Jurkat, Clone E6-1 (cell line): ENCODE measurements around the gene ZDHHC18.
"Not testable (repeated sequence)": the region's sequence is repeated elsewhere in the genome, so short reads cannot be mapped to it uniquely, and the experiment has no call there.

Experiments
- DNase-seq: peaks from one replicate; pipeline ENCODE4 v3.0.0-alpha.2; 2011; ENCODE audit warnings: low read depth, low spot score
- H3K4me3 ChIP-seq: 2 replicates; pipeline ENCODE4 v1.5.1; 2011; ENCODE audit warnings: mild to moderate bottlenecking, low read length, control low read depth, moderate library complexity

Gene ZDHHC18

DNA sequence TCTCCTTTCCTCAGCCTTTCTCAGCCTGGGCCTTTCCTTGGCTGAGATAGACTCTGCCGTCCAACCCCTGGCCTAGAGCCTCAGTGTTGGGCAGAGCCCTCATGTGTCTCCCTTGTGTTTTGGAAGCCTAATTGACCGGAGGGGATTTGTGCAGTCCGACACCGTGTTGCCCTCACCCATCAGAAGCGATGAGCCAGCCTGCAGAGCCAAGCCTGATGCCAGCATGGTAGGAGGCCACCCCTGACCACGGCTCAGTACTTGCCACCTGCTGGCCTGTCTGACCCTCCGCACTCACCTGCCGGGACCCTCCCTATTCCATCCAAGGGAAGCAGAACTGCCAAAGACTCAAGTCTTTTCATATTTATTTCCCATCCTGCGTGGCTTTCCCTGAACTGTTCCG is 27.1 kb downstream of the ZDHHC18 start:
- no peak for DNase-seq
- no peak overlapping the region for H3K4me3 ChIP-seq

DNA sequence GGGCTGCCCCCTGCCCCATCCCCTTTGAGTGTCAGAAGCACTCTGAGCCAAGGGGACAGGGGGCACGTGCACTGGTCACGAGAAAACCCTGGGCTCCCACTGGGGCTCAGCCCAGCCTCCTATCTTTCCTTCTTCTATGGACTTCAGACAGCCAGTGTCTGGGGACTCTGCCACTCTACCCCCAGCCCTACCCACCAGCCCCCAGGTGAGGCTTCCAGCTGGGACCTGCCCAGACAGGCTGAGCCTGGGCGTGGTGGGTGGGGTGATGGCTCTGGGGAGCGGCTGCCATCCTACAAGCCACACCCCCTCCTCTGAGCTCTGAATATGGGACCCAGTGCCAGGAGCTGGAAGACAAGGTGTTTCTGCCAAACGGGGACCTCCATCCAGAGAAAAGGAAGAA is 28.4 kb downstream of the ZDHHC18 start:
- no peak overlapping the region for H3K4me3 ChIP-seq
- DNase-seq: no peak

DNA sequence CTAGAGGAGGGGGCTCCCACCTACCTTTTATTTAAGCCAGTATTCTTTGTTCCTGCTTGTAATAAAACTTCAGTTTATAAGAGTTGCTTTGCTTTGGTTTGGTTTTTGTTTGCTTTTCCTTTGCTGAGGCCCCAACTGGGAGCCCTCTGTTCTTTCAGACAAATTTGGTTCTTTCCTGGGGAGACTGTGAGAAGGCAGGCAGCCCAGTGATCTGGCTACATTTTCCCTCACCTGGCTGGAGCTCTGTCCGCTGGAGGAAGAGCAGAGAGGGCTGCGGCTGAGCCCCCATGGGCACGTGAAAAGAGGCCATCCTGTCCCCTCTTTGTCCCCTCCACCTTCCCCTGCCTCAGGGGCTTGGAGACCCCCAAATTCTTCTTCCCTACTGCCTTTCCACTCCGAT is 29.1 kb downstream of the ZDHHC18 start:
- no peak overlapping the region for H3K4me3 ChIP-seq
- DNase-seq: no peak

DNA sequence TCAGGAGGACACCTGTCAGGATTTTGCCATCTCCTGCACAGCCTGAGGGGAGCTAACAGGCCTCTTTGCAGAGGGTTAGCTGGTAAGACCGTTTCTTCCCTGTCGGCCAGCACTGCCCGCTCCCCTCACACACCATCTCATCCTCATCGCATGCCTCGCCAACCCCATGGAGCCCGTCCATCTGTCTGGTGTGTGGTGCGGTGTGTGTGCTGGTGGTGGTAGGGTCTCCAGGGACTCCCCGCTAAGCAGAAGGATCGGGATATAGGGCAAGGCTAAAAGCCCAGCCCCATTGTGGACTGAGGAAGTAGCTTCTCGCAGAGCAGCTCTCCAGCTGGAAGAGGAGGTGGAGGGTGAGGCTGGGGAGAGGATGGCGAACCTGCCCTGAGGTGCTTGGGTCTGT is 29.7 kb downstream of the ZDHHC18 start:
- no peak for DNase-seq
- no peak overlapping the region for H3K4me3 ChIP-seq

DNA sequence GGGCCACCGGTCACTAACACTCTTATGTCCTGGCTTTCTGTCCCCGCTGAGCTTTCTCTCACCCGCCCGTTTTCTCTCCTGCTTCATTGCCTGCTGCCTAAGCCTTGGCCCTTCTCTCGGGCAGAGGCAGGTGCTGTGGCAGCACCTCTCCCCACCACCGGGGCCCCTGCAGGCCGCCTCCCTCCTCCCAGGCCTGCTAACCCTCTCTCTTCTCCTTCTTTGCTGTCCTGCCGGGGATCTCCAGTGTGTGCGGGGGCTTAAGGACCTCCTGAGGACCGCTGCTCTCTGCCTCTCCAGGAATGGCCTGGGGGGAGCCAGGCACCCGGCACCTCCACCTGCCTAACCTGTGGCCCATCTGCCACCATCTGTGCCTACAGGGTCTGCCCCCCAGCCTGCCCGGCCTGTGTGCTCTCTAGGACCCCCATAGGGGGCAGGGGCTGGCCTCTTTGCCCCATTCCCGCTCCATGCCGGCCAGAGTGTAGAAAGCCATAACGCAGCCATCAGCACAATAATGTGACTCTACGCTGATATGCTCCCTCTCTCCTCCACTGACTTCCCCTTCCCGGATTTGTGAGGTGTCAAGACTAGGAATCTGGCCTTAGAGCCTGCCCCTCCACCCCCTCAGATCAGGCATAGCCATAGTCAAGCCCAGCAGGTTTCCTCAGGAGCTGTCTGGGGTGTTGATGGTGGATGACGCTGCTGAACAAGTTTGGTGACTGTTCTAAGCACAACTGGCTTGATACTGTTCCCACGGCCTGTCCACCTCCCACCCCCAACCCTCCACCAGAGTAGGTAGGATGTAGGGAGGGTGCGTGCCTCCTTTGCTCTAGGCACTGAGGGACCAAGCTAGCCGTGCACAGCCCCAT is 30.3 kb downstream of the ZDHHC18 start:
- H3K4me3 ChIP-seq: no peak overlapping the region
- DNase-seq: no peak

DNA sequence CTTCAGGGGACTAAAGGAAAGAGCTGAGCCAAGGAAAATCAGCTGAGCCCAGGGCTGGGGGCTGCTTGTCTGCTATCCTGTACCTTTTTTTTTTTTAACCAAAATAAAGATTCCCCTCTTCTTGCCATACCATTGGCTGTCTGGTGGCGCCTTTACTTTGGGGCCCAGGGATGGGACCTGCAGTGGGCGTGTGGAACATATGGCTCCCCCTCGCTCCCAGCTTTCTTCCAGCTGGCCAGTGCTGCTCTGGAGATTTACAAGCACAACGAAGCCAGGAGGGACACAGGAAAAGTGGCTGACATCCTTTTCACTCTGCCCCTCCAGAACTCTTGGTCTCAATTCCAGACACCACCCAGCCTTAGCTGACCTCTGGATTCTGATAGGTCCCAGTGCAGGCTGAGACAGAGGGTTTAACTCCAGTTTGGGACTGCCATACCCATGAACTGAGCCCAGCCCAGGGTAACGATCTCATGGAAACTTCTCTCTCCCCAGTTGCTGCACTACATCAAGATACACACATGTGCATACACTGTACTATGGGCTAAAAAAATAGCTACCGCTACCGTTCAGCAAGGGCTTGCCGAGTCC is 31.1 kb downstream of the ZDHHC18 start:
- DNase-seq: no peak
- H3K4me3 ChIP-seq: no peak overlapping the region

DNA sequence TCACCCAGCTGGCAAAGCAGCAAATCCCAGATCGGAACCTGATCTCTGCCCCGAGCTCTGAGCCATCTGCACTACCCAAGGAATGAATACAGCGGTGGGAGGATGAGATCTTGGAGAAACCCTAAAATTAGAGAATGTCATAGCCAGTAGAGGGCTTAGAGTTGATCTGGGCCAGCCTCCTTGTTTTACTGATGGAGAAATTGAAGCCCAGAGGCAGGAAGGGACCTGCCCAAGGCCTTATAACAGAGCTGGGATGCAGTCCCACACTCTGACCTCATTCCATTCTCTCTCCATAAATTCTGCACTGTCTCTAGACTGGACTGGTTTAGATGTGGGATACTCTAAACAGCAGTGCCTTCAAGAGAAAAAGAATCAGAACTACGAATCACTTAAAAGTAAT is 31.7 kb downstream of the ZDHHC18 start:
- H3K4me3 ChIP-seq: no peak overlapping the region
- DNase-seq: no peak

DNA sequence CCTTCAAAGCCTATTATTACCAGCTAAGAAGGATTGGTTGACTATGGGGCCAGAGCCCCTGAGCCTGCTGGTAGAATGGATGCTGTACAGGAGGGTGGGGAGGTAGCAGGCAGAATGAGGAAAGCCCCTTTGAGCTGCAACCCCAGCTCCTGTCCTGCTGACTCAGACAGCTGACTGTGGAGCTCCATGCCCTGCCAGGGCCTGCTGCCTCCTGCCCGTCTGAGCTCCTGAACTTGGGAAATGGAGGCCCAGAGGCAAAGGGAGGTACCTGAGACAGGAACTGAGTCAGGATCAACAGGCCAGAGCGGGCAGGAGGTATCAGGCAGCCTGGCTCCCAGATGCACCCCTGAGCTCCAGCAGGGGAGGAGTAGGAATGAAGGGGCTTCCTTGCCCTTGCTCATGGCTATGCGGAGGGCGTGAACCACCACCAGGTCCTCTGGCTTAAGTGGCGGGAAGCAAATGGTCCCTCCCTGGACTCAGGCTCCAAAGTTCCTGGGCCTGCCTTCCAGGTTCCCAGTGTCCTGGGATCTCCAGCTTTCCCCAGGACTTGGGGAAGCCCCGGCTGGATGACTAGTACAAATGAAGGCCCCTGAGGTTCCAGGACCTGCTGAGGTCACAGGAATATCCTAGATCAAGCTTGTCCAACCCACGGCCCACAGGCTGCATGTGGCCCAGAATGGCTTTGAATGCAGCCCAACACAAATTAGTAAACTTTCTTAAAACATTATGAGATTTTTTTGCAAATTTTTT is 32.6 kb downstream of the ZDHHC18 start:
- DNase-seq: no peak
- H3K4me3 ChIP-seq: no peak overlapping the region

DNA sequence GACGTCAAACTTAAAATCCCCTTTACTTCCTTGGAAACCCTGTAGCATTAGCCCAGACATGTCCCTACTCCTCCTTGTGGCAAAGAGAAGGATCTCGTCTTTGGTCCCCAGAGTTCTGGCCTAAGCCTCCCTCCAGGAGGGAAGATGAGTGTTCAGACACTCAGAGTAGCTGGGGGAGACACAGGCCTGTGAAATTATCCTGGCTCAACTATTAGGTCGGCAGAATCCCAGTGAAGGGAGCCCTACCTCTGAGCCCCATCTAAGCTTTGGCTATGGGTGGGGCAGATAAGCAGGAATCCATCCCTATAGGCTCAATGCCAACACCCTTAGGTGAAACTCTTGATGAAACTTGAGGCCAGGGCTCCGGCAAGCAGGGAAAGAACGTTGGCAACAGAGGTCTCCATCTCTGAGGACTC is 34.8 kb downstream of the ZDHHC18 start:
- no peak overlapping the region for H3K4me3 ChIP-seq
- no peak for DNase-seq

DNA sequence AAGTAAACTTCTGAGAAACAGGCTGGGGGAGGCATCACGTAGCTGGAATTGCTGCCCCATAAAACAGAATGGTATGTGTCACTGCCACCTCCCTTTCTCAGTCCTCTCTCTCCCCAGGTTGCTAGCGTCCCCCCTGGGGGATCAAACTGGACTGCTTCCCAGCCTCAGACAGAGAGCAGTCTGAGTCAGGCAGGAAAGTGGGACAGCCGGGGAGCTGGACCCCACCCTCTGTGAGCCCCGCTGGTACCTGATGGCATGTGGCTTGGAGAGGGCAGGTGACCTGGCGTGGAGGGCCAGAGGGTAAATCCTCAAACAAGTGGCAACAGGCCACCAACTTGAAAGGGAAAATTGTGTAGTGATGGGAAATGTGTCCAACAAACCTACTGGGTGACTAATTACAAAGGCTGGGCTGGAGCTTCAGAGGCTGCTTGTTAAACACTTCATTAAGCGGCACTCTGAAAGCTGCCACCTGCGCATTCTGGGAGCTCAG is 35.4 kb downstream of the ZDHHC18 start:
- no peak for DNase-seq
- no peak overlapping the region for H3K4me3 ChIP-seq

DNA sequence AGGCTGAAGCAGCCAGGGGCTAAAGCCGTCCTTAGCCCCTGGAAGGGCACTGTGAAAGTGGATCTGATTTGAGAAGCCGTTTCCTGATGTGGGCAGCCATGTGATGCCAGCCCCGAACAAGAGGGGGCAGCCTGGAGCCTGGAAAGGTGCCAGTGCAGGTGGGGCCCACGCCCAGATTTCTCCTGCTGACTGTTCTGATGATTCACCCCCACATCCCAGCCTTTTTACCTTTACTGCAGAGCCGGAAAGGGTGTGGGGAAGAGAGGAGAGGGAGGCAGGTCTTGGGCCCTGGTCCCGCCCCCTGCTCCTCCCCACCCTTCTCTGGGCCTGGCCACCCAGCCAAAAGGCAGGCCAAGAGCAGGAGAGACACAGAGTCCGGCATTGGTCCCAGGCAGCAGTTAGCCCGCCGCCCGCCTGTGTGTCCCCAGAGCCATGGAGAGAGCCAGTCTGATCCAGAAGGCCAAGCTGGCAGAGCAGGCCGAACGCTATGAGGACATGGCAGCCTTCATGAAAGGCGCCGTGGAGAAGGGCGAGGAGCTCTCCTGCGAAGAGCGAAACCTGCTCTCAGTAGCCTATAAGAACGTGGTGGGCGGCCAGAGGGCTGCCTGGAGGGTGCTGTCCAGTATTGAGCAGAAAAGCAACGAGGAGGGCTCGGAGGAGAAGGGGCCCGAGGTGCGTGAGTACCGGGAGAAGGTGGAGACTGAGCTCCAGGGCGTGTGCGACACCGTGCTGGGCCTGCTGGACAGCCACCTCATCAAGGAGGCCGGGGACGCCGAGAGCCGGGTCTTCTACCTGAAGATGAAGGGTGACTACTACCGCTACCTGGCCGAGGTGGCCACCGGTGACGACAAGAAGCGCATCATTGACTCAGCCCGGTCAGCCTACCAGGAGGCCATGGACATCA is 36.5 kb downstream of the ZDHHC18 start, which contains the start of gene SFN:
Gene SFN (plus strand): TSS at position 369 of the 904 bp plus-strand sequence. CDS start 64 bp downstream, at position 433.
- peak; percentile 49 for DNase-seq
- H3K4me3 ChIP-seq: peak within 1 kb of the TSS; percentile 93

DNA sequence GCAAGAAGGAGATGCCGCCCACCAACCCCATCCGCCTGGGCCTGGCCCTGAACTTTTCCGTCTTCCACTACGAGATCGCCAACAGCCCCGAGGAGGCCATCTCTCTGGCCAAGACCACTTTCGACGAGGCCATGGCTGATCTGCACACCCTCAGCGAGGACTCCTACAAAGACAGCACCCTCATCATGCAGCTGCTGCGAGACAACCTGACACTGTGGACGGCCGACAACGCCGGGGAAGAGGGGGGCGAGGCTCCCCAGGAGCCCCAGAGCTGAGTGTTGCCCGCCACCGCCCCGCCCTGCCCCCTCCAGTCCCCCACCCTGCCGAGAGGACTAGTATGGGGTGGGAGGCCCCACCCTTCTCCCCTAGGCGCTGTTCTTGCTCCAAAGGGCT is 37.2 kb downstream of the ZDHHC18 start:
- H3K4me3 ChIP-seq: peak overlapping the region; percentile 93
- no peak for DNase-seq

DNA sequence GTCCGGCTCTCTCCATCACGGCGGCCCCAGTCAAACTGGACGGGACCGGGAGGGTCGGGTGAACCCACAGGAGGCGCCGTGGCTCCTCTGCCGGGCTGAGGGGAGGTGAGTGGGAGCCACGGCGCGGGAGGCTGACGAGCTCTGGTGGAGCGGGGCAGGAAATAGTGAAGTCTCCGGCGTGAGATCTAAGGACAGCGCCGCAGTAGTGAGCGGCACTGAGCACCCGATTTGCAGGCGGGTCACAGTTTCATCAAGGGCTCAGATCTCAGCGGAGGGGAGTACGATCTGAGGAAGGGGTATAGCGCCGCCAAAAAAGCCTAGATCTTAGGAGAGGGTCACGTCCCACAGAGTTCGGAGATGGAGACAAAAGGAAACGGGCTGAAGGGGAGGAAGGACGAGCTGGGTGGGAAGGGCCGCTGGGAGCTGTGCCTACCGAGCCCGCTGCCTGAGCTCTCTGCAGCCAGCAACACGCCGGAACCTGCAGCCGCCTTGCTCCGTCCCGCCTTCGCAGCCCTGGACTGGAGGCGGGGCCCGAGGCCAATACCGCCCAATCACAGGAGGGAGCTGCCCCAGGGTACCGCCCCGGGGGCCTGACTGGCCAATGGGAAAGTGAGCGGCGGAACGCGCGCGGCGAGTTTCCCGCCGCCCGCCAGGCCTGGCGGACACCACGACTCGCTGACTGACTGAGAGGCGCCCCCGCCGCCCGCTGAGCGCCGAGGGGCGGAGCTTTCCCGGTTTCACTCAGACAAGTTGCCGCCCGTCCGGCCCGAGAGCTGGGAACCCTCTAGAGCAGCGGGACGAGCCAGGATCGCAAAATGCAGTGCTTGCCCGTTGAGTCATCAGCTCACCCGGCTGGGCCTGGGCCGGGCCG is 38.4 kb downstream of the ZDHHC18 start:
- DNase-seq: peak; percentile 95
- peak overlapping the region; percentile 93 for H3K4me3 ChIP-seq

DNA sequence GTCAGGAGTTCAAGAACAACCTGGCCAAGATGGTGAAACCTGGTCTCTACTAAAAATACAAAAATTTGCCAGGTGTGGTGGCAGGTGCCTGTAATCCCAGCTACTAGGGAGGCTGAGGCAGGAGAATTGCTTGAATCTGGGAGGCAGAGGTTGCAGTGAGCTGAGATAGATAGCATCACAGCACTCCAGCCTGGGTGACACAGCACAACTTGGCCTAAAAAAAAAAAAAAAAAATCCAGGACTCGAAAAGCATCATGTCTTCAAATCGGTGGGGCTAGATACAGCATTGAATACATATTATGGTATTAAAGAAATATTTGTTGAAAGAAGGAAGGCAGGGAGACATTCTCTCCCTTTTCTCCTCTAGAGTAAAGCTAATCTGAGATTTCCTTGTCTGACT is 46.6 kb downstream of the ZDHHC18 start:
- not testable (repeated sequence) for DNase-seq, H3K4me3 ChIP-seq

DNA sequence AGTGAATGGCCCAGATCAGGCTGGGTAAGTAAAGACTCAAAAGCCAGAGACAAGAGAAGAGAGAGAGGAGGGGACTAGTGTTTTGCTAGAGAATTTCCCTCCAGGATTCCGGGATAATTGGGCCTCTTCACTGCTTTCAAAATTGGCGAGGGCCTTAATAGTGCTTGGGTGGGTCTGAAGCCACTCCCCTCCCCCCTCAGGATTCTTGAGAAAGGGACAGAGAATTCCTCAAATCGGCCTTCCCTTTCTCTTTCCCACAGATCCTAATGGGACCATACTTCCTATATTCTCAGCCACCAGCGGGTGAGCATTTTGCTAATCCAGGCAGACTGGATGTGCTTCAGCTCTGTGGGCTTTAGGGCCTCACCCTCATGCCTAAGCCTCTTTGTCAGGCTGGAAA is 48.4 kb downstream of the ZDHHC18 start:
- DNase-seq: no peak
- no peak overlapping the region for H3K4me3 ChIP-seq

DNA sequence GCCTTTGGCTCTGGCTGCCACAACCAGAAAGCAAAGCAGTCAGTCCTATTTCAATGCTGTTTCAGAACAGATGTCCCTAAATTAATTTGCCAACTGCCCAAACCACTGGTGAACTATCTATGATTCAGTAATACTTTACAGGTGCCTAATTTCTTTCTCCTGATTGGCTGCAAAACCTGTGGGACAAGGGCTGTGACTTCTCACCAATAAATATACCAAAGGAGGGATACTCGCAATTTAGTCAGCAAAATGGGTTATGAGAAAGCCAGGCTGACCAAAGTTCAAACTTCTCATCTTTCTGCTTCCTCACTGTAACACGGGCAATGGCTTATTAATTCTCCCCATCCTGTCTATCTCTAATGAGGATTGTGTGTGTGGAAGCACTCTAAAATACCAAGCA is 50.8 kb downstream of the ZDHHC18 start:
- no peak for DNase-seq
- H3K4me3 ChIP-seq: no peak overlapping the region

DNA sequence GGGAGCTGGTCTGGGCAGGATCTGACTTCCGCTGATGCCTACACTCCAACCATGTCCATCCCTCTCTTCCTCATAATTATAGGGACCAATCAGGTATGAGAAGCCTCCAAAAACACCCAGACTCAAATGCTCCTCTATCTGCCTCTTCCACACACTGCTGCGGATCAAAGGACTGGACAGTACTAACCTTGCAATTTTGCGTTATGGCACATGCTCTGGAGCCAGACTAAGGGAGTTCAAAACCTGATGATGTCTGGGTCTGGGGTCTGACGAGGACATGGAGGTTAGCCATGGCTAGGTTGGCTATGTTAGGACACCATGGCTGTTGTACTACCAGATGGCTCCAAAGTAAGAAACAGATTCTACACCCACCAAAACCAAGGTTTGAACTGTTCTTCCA is 53.3 kb downstream of the ZDHHC18 start:
- H3K4me3 ChIP-seq: no peak overlapping the region
- no peak for DNase-seq

DNA sequence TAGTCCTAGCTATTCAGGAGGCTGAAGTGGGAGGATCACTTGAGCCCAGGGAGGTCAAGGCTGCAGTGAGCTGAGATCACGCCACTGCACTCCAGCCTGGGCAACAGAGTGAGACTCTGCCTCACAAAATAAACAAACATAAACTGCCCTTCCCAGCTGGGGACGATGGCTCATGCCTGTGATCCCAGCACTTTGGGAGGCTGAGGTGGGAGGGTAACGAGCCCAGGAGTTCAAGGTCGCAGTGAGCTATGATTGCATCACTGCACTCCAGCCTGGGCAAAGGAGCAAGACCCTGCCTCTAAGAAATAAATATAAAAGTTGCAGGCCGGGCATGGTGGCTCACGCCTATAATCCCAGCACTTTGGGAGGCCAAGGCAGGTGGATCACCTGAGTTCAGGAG is 55.1 kb downstream of the ZDHHC18 start:
- not testable (repeated sequence) for DNase-seq, H3K4me3 ChIP-seq
